Hepatocyte (in vitro differentiated cells): ENCODE measurements around the gene RPS5.

Source experiments
- EZH2 ChIP-seq: fragments of 200-600 bp; sonication (generic); IDR thresholded peaks from 2 replicates; pipeline ENCODE4 v1.6.1; 2016; ENCODE audit warnings: antibody characterized with exemption, mild to moderate bottlenecking, borderline replicate concordance
- EZH2phosphoT487 ChIP-seq: fragments of 200-600 bp; sonication (generic); IDR thresholded peaks from one replicate; pipeline ENCODE4 v1.6.1; 2018; ENCODE audit warnings: antibody characterized with exemption, mild to moderate bottlenecking, low read depth, moderate library complexity; ENCODE audit not compliant: unreplicated experiment, severe bottlenecking
- TF ChIP-seq, protein P1 (sequence below): fragments of 200-600 bp; sonication (generic); IDR thresholded peaks from 2 replicates; pipeline ENCODE4 v1.5.1; 2016; ENCODE audit warnings: antibody characterized with exemption, mild to moderate bottlenecking; ENCODE audit not compliant: poor library complexity

DNA sequence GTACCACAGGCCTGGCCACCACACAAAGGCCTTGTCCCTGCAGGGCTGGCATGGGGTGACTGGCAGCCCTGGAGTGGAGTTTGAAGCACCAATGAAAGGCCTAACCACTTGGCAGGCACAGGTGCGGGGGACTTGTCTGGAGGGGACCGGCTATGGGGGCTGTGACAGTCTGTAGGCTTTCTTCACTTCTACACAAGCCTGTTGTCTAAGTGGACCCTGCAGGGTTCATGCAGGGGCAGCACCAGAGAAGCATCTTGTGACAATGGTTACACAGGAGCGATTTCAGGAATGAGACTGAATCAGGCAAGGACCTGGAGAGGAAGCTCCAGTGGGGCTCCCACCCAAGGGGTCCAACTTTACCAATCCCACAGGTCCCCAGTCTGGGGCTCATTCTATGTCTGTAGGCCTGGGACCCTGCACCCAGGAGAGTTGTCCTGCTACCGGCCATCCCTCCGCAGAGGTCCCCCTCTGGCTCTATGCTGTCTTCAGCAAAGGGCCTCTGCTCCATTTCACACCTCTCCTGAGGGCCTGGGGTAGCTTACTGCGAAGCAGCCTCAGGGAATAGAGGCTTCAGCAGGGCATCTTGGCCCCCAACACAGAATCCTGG lies 4.0 kb upstream of the RPS5 start:
- TF ChIP-seq, protein P1, sequence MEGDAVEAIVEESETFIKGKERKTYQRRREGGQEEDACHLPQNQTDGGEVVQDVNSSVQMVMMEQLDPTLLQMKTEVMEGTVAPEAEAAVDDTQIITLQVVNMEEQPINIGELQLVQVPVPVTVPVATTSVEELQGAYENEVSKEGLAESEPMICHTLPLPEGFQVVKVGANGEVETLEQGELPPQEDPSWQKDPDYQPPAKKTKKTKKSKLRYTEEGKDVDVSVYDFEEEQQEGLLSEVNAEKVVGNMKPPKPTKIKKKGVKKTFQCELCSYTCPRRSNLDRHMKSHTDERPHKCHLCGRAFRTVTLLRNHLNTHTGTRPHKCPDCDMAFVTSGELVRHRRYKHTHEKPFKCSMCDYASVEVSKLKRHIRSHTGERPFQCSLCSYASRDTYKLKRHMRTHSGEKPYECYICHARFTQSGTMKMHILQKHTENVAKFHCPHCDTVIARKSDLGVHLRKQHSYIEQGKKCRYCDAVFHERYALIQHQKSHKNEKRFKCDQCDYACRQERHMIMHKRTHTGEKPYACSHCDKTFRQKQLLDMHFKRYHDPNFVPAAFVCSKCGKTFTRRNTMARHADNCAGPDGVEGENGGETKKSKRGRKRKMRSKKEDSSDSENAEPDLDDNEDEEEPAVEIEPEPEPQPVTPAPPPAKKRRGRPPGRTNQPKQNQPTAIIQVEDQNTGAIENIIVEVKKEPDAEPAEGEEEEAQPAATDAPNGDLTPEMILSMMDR: no peak
- TF ChIP-seq EZH2 (no peak), EZH2phosphoT487 (no peak)
